ENCODE results near the gene SKAP2.
A peak's percentile ranks its signal among the peaks of the same experiment; 100 is the strongest.

Gene SKAP2

DNA sequence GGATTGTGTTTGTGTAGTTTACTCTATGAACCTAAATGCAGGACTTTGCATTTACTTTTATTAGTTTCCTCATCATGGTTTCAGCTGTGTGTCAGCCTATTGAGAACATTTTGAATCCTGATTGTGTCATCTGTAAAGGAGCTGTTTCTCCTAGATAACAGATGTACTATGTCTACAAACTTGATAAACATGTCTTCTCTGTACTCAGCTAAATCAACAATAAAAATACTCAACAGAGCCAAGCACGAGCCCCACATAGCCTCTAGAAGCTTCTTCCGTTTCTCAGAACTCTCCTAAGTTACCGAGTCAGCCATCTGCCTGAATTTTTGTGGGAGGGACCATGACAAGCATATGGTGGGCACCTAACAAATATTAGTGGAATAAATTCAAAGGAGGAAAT lies 234.7 kb downstream of the SKAP2 start:
- no peak for DNase-seq

DNA sequence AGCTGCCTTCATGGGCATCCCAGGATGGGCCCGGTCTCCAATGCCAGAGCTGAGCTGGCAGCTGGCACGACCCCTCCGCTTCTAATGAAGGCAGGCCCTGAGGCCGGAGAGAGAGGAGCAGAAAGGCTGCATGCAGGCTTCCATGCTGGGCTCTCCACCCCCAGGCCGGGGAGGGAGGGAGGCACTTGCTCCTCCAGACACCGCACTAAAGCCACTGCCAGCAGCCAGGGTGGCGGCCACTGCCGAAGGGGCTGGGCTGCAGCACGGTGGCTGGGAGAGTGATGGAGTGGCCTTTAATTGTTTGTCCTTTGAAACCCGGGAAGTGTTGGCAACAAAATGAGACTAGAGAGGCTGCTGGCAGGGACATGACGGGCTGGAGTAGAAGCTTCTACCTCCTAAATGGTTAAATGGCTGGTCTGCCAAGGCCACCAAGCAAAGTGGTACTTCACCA lies 236.5 kb downstream of the SKAP2 start:
- peak in 1 of 2 experiments; percentile 13 for DNase-seq

DNA sequence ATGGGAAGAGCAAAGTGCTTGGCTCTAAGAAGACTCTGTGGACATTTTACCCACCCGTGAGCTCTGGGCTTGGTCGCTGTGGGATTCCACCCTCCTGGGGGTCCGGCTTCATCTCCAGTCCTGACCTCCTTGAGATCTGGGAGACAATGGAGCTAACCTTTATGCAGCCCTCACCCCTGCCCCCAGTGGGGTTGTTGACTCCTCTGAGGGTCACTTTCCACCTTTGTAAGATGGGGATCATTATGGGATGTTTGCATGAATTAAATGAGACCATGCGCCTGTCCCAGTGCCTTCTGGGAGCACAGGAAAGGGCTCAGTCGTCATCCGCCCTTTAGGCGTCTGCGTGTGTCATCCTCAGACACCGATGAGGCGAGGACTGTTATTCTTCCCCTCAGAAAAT lies 237.2 kb downstream of the SKAP2 start:
- DNase-seq: no peak

DNA sequence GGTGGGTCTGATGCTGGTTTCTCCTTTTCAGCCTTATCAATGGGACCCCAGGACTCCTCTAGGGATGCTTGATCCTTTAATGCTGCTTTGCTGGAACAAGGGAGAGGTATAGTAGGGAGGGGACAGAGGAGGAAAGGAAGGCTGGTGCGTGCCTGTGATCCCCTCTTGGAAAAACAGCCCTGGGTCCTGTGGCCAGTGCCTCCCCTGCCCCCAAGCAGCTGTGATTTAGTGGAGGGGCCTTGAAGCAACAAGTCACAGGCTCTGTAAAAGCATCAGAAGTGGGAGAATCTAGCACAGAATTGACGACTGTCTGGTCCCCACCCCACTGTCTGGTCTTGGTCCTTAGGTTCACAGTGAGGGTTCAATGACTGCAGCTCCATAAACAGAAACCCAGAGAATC lies 237.7 kb downstream of the SKAP2 start:
- DNase-seq: no peak

DNA sequence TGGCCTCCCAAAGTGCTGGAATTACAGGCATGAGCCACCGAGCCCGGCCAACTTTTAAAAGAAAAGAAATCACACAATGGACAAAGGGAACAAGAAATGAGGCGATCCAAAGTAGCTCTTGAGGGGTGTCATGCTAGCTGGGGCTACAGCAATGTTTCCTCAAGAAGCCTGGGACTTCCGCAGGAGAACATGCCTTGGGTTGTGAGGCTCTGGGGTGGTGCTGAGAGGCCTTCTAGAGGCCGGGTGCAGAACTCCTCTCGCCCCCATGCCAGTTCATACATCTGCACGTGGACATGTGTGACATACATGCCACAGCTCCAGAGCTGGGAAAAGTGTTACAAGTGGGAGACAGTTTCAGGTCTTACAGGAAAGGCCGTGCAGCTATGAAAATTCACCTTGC lies 238.2 kb downstream of the SKAP2 start:
- no peak for DNase-seq

DNA sequence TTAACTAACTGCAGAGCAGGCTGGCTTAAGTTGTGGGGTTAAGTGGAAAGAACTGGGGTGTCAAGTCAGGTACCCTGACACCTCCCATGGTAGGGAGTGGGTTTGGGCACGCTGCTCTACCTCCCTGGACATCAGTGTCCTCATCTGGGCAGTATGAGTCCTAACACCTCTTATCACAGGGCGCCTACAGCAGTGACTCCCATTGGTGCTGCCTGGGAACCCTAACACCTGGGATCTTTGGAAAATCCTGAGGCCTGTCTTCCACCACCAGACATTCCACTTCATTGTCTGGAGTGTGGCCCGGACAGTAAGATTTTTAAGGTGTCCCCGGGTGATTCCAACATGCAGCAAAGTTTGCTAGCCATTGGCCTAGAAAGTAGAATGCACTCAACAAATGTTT lies 239.1 kb downstream of the SKAP2 start:
- DNase-seq: no peak

DNA sequence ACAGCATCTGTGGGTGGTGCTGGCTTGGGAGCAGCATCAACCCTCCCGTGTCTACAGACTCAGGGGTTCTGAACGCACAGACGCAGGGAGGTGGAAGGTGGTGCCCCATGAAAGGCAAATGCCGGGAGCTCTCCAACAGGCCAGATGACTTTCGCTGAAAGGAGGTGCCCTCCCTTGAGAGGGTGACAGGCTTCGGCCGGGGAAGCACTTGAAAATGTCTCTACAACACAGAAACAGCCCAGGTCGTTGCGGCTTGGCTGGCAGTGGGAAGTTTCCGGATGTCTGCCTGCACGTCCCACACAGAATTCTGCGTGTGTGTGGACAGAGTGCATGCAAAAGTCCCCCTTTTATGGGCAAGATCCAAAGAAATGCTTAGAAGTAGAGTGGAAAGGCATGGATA lies 239.6 kb downstream of the SKAP2 start:
- DNase-seq: no peak

DNA sequence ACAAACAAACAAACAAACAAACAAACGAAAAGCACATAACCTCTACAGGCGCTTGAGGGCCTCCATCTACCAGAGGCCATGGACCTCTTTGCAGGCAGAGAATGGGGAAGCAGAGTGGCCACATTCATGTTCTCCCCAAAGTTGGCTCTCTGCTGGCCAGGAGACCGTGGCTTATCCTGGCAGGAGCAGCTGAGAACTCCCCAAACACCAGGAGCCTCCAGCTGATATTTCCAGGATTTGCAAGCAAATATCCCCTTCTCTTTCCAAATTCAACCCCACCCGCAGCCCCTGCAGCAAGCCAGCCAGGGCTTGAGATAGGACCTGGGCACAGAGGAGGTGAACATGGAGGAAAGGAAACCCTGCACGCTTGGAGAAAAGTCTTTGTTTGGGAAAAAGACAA lies 240.0 kb downstream of the SKAP2 start:
- DNase-seq: no peak

DNA sequence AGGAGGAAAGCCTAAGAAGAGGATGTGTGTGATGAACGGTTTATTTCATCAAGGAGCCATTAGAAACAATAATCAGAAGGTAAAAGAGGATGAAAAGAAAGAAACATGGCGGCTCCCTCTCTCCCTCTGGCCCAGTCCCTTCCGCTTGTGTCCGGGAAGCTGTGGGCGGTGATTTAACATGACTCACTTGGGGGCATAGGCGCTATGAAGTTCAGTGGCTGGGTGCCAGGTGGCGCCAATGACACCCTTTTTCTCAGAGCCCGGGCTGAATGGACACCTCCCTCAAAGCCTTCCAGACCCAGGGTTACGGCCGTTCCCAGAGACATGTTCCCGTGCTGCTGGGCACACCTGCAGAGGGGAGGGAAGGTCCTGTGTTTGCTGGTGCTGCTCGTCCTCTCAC lies 244.0 kb downstream of the SKAP2 start:
- no peak for DNase-seq

DNA sequence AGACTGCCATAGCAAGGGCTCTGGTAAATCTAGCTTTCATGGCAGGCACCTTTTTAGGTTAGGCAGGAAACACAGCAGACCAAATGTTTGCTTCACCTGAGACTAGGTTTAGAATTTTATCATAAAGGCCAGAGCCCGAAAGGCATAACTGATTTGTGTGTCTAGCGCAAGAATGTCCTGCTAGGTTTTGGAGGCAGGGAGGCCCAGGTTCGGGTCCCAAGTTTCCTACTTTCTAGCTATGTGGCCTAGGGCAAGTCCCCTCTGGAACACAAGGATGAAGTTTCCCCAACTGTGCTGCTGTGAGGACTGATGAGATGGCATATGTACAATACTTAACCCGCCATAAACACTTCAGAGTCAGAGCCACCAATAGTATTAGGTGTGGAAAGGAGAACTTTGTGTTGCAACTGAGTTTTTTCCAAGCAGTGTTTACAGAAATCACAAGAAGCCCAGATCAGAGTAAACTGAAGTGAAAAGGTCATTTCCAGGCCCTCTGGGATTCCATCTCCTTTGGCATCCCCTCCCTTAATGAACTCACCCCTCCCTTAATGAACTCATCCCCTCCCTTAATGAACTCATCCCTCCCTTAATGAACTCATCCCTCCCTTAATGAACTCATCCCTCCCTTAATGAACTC lies 244.9 kb downstream of the SKAP2 start:
- no peak for DNase-seq

DNA sequence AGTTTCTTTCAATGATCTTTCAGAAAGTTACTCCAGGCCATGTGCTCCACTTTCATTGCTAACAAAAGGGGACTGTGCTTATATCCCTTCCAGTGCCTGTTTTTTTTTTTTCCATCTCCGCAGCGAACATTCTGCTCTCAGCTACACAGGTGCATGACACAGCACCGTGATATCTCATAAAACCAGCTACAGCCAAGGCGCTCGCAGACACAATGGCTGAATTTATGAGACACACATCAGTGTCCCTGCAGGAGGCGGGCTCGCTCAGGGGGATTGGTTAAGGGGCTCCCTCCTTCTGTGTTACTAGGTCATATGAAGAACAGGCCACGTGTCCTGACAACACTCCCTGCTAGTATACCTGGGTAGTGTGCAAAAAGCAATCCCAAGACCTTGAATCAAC lies 245.5 kb downstream of the SKAP2 start:
- DNase-seq: no peak

DNA sequence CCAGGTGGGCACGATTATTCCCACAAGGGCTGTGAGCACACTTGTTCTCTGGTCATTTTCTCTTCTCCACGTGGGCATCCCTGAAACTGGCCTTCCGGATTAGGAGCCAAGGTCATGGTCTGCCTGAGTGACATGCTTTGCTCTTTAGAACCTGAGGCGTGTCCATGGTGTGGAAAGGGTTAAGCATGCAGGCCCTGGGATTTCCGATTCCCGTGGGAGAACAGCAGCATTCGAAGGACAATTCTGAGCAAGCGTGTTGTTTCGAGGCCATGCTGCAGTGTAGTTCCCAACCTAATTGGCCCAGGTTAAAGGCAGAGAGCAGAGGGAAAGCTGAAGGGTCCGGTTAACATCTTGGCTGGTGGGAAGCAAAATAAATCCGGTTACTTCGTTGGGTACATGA lies 245.9 kb downstream of the SKAP2 start:
- no peak for DNase-seq

Measured in NCI-H446 (cell line).